ENCODE measurements around the gene ACO2.

The ACO2 gene

DNA sequence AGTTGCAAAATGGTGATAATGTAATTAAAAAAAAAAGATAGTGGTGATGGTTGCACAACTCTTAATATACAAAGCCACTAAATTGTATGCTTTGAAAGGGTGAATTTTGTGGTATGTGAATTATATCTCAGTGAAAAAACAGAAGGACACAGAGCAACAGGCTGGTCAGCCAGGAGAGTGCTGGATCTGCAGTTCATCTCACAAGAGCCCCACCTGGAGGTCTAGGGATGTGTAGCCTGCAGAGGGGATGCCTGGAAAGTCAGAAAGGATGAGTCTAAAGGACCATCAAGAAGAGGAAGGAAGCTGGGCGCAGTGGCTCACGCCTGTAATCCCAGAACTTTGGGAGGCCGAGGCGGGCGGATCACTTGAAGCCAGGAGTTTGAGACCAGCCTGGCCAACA, 66.3 kb downstream of the ACO2 start:
- peaks cover 20% of the 10 kb centered on the region for H3K36me3 ChIP-seq (ENCODE audit: control insufficient read depth, insufficient read depth, low read length)
- no peak overlapping the region for H3K27ac ChIP-seq (ENCODE audit: low read depth, low read length)

DNA sequence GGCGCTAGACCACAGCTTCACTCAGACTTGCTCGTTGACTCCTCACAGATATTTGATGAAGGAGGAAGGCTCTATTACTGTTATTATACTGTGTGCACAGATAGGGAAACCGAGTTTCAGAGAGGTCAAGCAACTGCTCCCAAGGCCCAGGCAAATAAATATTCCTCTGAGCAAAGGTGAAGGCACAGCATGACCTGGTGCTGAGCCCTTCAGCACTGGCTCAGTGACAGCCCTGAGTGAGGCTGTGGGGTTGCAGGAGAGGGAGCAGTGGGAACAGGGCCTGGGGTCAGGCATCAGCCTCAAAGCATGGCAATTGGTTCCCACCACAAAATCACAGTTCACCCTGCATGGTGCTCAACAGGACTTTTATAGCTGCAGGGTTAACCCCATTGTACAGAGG, 68.3 kb downstream of the ACO2 start:
- Histone ChIP-seq H3K36me3 (ENCODE audit: control insufficient read depth, insufficient read depth, low read length) (peaks cover 6% of the 10 kb centered on the region), H3K9ac (ENCODE audit: low read length) (no peak overlapping the region), H3K4me3 (ENCODE audit: low read length) (no peak overlapping the region), H3K4me1 (ENCODE audit: control insufficient read depth, insufficient read depth, low read length) (peaks cover 6% of the 10 kb centered on the region), H3K27ac (ENCODE audit: low read depth, low read length) (no peak overlapping the region), H3K27me3 (ENCODE audit: control insufficient read depth, insufficient read depth, low read length) (no peaks in the 10 kb centered on the region)

More for the DNA sequence above, 66.3 kb downstream of the ACO2 start:
- Histone ChIP-seq H3K27me3 (ENCODE audit: control insufficient read depth, insufficient read depth, low read length) (no peaks in the 10 kb centered on the region), H3K4me1 (ENCODE audit: control insufficient read depth, insufficient read depth, low read length) (peaks cover 6% of the 10 kb centered on the region), H3K9ac (ENCODE audit: low read length) (no peak overlapping the region), H3K4me3 (ENCODE audit: low read length) (no peak overlapping the region)

DNA sequence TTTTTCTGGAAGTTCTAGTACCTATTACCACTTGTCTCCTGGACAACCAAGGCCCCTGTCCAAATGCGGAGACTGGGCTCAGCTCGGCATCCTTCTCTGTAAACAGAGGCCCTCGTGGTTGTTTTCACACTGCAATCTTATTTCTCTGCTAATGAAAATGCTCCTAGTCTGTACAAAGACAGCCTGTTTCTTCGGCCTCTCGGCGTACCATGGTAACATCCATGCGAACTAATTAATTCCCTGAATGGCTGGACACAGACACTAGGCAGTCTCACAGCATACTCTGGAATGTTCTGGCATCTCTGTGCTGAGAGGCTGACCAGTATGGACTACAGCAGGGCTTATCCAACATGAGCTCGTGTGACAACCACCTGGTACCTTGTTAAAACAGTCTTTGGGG, 69.7 kb downstream of the ACO2 start:
- Histone ChIP-seq H3K27ac (ENCODE audit: low read depth, low read length) (no peak overlapping the region), H3K4me1 (ENCODE audit: control insufficient read depth, insufficient read depth, low read length) (peaks cover 3% of the 10 kb centered on the region), H3K9ac (ENCODE audit: low read length) (no peak overlapping the region), H3K36me3 (ENCODE audit: control insufficient read depth, insufficient read depth, low read length) (no peaks in the 10 kb centered on the region), H3K27me3 (ENCODE audit: control insufficient read depth, insufficient read depth, low read length) (no peaks in the 10 kb centered on the region), H3K4me3 (ENCODE audit: low read length) (no peak overlapping the region)

DNA sequence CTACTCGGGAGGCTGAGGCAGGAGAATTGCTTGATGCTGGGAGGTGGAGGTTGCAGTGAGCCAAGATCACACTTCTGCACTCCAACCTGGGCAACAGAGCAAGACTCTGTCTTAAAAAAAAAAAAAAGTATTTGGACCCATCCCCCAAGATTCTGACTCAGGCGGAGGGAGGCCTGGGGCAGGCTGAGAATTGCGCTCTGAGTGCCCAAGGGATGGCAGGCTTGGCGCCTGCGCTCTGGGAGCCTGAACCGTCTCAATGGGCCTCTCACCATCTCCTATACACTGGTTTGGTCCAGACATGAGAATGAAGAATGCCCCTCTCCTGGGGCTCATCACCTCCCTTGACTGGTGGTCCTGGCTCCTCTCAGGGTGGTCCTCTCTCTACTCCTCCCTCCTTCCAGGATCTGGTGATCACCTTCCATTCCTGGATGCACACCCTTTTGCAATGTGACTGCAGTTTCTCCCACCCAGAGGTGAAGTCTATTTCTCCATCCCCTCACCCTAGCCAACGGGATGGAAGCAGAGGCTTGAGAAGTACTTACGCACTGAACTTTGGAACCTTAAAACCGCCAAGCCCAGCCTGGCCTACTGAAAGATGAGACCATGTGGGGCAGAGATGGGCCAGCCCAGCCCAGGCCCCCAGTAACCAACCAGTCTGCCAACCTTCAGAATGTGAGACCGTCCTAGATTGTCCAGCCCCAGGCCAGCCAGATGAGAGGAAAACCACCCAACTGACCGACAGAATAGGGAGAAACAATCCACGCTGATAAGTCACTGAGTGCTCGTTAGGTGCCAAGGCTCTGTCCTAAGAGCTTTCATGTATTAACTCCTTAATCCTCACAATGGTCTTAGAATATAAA, 70.5 kb downstream of the ACO2 start:
- Histone ChIP-seq H3K4me1 (ENCODE audit: control insufficient read depth, insufficient read depth, low read length) (peaks cover 3% of the 10 kb centered on the region), H3K4me3 (ENCODE audit: low read length) (no peak overlapping the region), H3K27ac (ENCODE audit: low read depth, low read length) (no peak overlapping the region), H3K36me3 (ENCODE audit: control insufficient read depth, insufficient read depth, low read length) (no peaks in the 10 kb centered on the region), H3K9ac (ENCODE audit: low read length) (no peak overlapping the region), H3K27me3 (ENCODE audit: control insufficient read depth, insufficient read depth, low read length) (no peaks in the 10 kb centered on the region)

GRCh38 chr22:41540006-41540315, 71.0 kb downstream of the ACO2 start:
- Histone ChIP-seq H3K27me3 (ENCODE audit: control insufficient read depth, insufficient read depth, low read length) (no peaks in the 10 kb centered on the region), H3K4me3 (ENCODE audit: low read length) (no peak overlapping the region), H3K27ac (ENCODE audit: low read depth, low read length) (no peak overlapping the region), H3K36me3 (ENCODE audit: control insufficient read depth, insufficient read depth, low read length) (no peaks in the 10 kb centered on the region), H3K9ac (ENCODE audit: low read length) (no peak overlapping the region), H3K4me1 (ENCODE audit: control insufficient read depth, insufficient read depth, low read length) (peaks cover 7% of the 10 kb centered on the region)

DNA sequence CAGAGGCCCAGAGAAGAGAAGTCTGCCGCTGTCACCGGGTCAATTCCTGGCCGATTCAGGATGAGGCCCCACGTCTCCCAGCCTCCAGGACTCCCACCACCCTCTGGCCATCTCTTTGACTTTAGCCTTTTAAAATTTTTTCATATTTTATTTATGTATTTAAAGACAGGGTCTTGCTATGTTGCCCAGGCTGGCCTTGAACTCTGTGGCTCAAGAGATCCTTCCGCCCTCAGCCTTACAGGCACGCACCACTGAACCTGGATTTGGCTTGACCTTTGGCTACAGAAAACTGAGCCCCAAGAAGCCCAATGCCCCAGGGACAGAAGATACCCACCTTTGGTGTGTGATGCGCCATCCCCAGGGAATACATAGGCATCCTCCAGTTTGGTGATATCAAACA, 71.4 kb downstream of the ACO2 start:
- Histone ChIP-seq H3K36me3 (ENCODE audit: control insufficient read depth, insufficient read depth, low read length) (no peaks in the 10 kb centered on the region), H3K4me1 (ENCODE audit: control insufficient read depth, insufficient read depth, low read length) (peaks cover 9% of the 10 kb centered on the region), H3K27ac (ENCODE audit: low read depth, low read length) (no peak overlapping the region), H3K9ac (ENCODE audit: low read length) (no peak overlapping the region), H3K4me3 (ENCODE audit: low read length) (no peak overlapping the region), H3K27me3 (ENCODE audit: control insufficient read depth, insufficient read depth, low read length) (no peaks in the 10 kb centered on the region)

GRCh38 chr22:41541484-41541883, 72.6 kb downstream of the ACO2 start:
- no peaks in the 10 kb centered on the region for H3K36me3 ChIP-seq (ENCODE audit: control insufficient read depth, insufficient read depth, low read length)
- no peak overlapping the region for H3K4me3 ChIP-seq (ENCODE audit: low read length)
- no peaks in the 10 kb centered on the region for H3K27me3 ChIP-seq (ENCODE audit: control insufficient read depth, insufficient read depth, low read length)
- no peak overlapping the region for H3K27ac ChIP-seq (ENCODE audit: low read depth, low read length)
- H3K9ac ChIP-seq (ENCODE audit: low read length), result no peak overlapping the region
- H3K4me1 ChIP-seq (ENCODE audit: control insufficient read depth, insufficient read depth, low read length), result peaks cover 9% of the 10 kb centered on the region

GRCh38 chr22:41542224-41542623, 73.3 kb downstream of the ACO2 start:
- Histone ChIP-seq H3K4me1 (ENCODE audit: control insufficient read depth, insufficient read depth, low read length) (peaks cover 9% of the 10 kb centered on the region), H3K27ac (ENCODE audit: low read depth, low read length) (no peak overlapping the region), H3K36me3 (ENCODE audit: control insufficient read depth, insufficient read depth, low read length) (no peaks in the 10 kb centered on the region), H3K9ac (ENCODE audit: low read length) (no peak overlapping the region), H3K27me3 (ENCODE audit: control insufficient read depth, insufficient read depth, low read length) (no peaks in the 10 kb centered on the region), H3K4me3 (ENCODE audit: low read length) (no peak overlapping the region)

DNA sequence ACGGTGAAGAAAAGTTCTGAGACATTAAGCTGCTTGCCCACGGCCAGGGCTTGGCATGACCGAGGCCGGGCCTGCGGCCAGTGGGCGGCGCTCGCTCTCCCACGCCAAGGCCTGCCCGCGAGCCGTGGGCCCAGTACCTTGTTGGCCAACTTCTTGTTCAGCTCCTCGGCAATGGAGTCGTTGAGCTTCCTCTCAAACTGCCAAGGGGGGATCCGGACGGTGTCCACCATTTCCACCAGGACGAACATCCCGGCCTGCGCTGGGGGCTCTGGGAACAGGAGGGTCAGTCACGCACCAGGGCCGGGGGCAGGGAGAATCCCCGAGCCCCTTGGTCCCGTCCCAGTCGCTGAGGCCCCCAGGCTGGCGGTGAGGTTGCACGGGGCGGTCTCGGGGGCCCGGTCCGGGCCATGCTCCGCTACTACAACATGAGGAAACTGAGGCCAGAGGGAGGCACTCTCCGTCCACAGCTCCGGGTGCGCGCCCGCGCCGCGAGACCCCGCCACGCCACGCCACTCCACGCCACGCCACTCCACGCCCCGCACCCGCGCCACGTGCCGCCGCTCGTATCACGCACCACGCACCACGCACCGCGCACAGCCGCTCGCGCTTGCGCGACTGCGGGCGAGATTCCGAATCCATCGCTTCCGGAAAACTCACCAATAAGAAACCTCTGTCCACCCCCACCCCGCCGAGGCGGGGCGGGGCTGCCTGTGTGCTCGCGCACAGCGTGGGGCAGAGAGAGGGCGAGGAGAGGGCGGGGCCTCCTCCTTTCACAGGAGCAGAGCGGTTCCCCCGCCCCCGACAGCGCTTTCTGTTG, 75.1 kb downstream of the ACO2 start, which contains the start of gene POLR3H:
TSS of gene POLR3H (minus strand) at position 617 of the 817 bp plus-strand sequence. CDS start at position 248, 369 bp downstream.
- Histone ChIP-seq H3K36me3 (ENCODE audit: control insufficient read depth, insufficient read depth, low read length) (no peaks in the 10 kb centered on the region), H3K4me1 (ENCODE audit: control insufficient read depth, insufficient read depth, low read length) (peaks cover 9% of the 10 kb centered on the region), H3K4me3 (ENCODE audit: low read length) (peak within 1 kb of the TSS; percentile 91), H3K27me3 (ENCODE audit: control insufficient read depth, insufficient read depth, low read length) (no peaks in the 10 kb centered on the region), H3K9ac (ENCODE audit: low read length) (peak within 1 kb of the TSS; percentile 40), H3K27ac (ENCODE audit: low read depth, low read length) (peak within 1 kb of the TSS; percentile 91)

DNA sequence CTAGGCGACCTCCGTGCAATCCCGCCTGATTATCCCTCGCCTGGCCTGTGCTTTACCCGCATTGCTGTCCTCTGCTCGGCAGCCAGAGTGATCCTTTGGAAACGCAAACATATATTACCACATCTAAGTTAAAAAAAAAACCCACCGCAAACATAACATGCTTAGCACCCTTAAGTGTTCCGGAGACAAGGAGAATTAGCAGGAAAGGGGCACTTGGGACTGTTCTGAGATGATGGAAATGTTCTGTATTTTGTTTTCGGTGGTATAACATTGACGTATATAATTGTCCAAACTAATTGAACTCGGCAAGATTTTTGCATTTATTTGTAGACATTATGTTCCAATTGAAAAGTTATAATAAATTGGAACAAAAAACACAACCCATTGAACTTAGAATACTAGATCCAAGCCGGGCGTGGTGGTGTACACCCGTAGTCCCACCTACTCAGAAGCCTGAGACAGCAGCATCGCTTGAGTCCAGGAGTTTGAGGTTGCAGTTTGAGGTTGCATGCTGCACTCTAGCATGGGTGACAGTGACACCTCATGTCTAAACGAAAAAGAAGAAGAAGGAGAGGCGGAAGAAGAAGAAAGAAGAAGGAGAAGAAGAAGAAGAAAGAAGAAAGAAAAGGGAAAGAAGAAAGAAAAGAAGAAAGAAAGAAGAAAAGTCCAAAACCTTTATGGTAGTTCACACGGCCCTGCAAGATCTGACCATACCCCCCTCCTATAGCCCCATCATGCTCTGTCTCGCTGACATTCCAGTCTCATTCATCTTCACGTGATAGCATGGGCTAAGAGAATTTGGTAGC, 76.0 kb downstream of the ACO2 start:
- H3K4me1 ChIP-seq (ENCODE audit: control insufficient read depth, insufficient read depth, low read length), result peaks cover 9% of the 10 kb centered on the region
- H3K27ac ChIP-seq (ENCODE audit: low read depth, low read length), result peak overlapping the region; percentile 18
- no peaks in the 10 kb centered on the region for H3K36me3 ChIP-seq (ENCODE audit: control insufficient read depth, insufficient read depth, low read length)
- peak overlapping the region; percentile 34 for H3K4me3 ChIP-seq (ENCODE audit: low read length)
- no peak overlapping the region for H3K9ac ChIP-seq (ENCODE audit: low read length)
- H3K27me3 ChIP-seq (ENCODE audit: control insufficient read depth, insufficient read depth, low read length), result no peaks in the 10 kb centered on the region

DNA sequence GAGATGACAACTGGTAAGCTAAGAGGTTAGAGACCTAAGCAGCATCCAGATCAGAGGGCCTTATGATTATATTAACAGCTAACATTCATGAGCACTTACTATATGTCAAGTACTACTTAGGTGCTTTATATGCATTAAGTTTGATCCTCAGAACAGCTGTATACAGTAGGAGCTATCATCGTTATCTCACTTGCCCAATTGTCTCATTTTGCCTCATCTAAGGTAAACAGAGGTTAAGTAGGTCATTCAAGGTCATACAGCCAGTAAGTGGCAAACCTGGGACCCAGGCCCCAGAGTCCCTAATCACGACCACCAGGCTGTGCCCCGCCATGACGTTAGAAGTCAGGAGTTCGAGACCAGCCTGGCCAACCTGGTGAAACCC, 79.9 kb downstream of the ACO2 start:
- H3K4me1 ChIP-seq (ENCODE audit: control insufficient read depth, insufficient read depth, low read length), result peaks cover 6% of the 10 kb centered on the region
- no peak overlapping the region for H3K4me3 ChIP-seq (ENCODE audit: low read length)
- H3K36me3 ChIP-seq (ENCODE audit: control insufficient read depth, insufficient read depth, low read length), result no peaks in the 10 kb centered on the region
- no peaks in the 10 kb centered on the region for H3K27me3 ChIP-seq (ENCODE audit: control insufficient read depth, insufficient read depth, low read length)
- no peak overlapping the region for H3K27ac ChIP-seq (ENCODE audit: low read depth, low read length)
- no peak overlapping the region for H3K9ac ChIP-seq (ENCODE audit: low read length)

GRCh38 chr22:41550952-41551491, 82.1 kb downstream of the ACO2 start:
- no peak overlapping the region for H3K9ac ChIP-seq (ENCODE audit: low read length)
- no peak overlapping the region for H3K4me3 ChIP-seq (ENCODE audit: low read length)
- no peaks in the 10 kb centered on the region for H3K36me3 ChIP-seq (ENCODE audit: control insufficient read depth, insufficient read depth, low read length)
- no peaks in the 10 kb centered on the region for H3K4me1 ChIP-seq (ENCODE audit: control insufficient read depth, insufficient read depth, low read length)
- no peak overlapping the region for H3K27ac ChIP-seq (ENCODE audit: low read depth, low read length)
- H3K27me3 ChIP-seq (ENCODE audit: control insufficient read depth, insufficient read depth, low read length), result no peaks in the 10 kb centered on the region
